MM.1S (cell line): ENCODE data around the gene SLC13A2.

Experiments
- CTCF ChIP-seq: fragments of 300-600 bp; sonication (generic); IDR thresholded peaks from 2 replicates; pipeline ENCODE4 v1.5.1; 2016; ENCODE audit warnings: antibody characterized with exemption, low read length, mixed read lengths
- EZH2 ChIP-seq: fragments of 300-600 bp; sonication (generic); optimal IDR thresholded peaks from 2 replicates; pipeline ENCODE3; 2017; ENCODE audit warnings: low read depth, mild to moderate bottlenecking, antibody characterized with exemption, low read length, mixed read lengths
- EZH2phosphoT487 ChIP-seq: fragments of 300-600 bp; sonication (generic); IDR thresholded peaks from 2 replicates; pipeline ENCODE4 v1.6.1; 2018; ENCODE audit warnings: antibody characterized with exemption, low read length

- TF ChIP-seq EZH2 (no peak), CTCF (no peak), EZH2phosphoT487 (no peak)
These were observed 71.1 kb downstream of the SLC13A2 start for GRCh38 chr17:28544402-28545140.
